Measurements from ENCODE around the gene TREML4. TPM values are rescaled to one million over a fixed set of nuclear protein-coding genes. Genes with fewer than 3 reads are reported as not detected.

TREML4 gene
- total and polyA plus RNA-seq, 10 of the 15 experiments (the other 5 are each of a cell fraction or from before 2014, with no cell fraction given) = not detected

GRCh38 chr6:41200296-41200900, 27.8 kb upstream of the TREML4 start (continued):
- no peak for TF ChIP-seq TCF3 (IDR thresholded peaks at IDR 0.05; ENCODE audit: borderline replicate concordance, insufficient read depth, low read depth, low read length)
- no peak for TF ChIP-seq TARDBP (IDR thresholded peaks at IDR 0.05; ENCODE audit: borderline replicate concordance)
- TF ChIP-seq MAX (IDR thresholded peaks at IDR 0.05; ENCODE audit: low read depth, low read length) = no peak
- peak; percentile 65; the same call in 1 of the 2 replicates for TF ChIP-seq CREB1 (IDR thresholded peaks at IDR 0.05; ENCODE audit: low read depth)
- no peak; a peak in 1 of 4 replicates for TF ChIP-seq BHLHE40 (IDR thresholded peaks at IDR 0.05; ENCODE audit: borderline replicate concordance in 1 of 2, low read depth in 2 of 2, low read length in 1 of 2)
- no peak for TF ChIP-seq MTA3 (IDR thresholded peaks at IDR 0.05; ENCODE audit: borderline replicate concordance, low read length)

GRCh38 chr6:41200901-41201763, 27.0 kb upstream of the TREML4 start, which contains the start of gene TREML2:
TSS of gene TREML2 (minus strand) at chr6:41201149. CDS start at chr6:41201008, 141 bp downstream.
- Histone ChIP-seq H3K4me3 (peak within 1 kb of the TSS; percentile 37), H3K27ac (ENCODE audit: control insufficient read depth, insufficient read depth) (peak within 1 kb of the TSS; percentile 94), H2AFZ (ENCODE audit: control insufficient read depth, low read depth, low read length) (peak within 1 kb of the TSS; percentile 81), H3K79me2 (ENCODE audit: control insufficient read depth, insufficient read depth, low read length) (peaks cover 2% of the 10 kb centered on the region; the same call in 1 of the 2 replicates), H3K9me3 (replicated peaks; ENCODE audit: control insufficient read depth, insufficient read depth, low read length) (no peaks in the 10 kb centered on the region), H3K9ac (ENCODE audit: control insufficient read depth, insufficient read depth, low read length) (peak within 1 kb of the TSS; percentile 76), H3K4me1 (ENCODE audit: control insufficient read depth, insufficient read depth, low read length) (peaks cover 32% of the 10 kb centered on the region), H3K27me3 (replicated peaks in 1 of 2; ENCODE audit: control insufficient read depth in 2 of 2, insufficient read depth in 2 of 2, low read length in 1 of 2) (no peaks in the 10 kb centered on the region), H3K4me2 (ENCODE audit: control insufficient read depth, insufficient read depth) (peak within 1 kb of the TSS; percentile 82), H3K36me3 (ENCODE audit: control insufficient read depth in 2 of 2, insufficient read depth in 2 of 2, low read length in 1 of 2) (no peaks in the 10 kb centered on the region), H4K20me1 (ENCODE audit: control insufficient read depth, insufficient read depth) (no peaks in the 10 kb centered on the region)
- no TSS peak for BruUV-seq (replicated peaks)
- FAIRE-seq (no peak), DNase-seq (ENCODE audit: low read depth, low spot score) (no peak), ATAC-seq (peak; percentile 75)
- WGBS (ENCODE audit: insufficient coverage, insufficient replicate concordance, low lambda C conversion rate, missing lambda C conversion rate) = 23% methylated on average over 12 of the region's 12 CpGs
- SMC1A ChIA-PET (ENCODE audit: uncharacterized antibody, unreplicated experiment) = interaction anchor here (0.6 to 3.5 kb wide), 17 partner anchors 9 to 167 kb away, joined by 3 to 27 read pairs (median 5); no protein-coding TSS in a partner anchor
- intact Hi-C loops (cut with micrococcal nuclease; ENCODE audit: unreplicated experiment) (no loop called here), in situ Hi-C loops (cut with MboI) (no loop called here)
- CTCF ChIA-PET = interaction anchor here (0.9 to 3.2 kb wide), 9 partner anchors 18 to 167 kb away, joined by 3 to 26 read pairs (median 4); partner anchors contain the start of gene NCR2
- POLR2A ChIA-PET = interaction anchor here (1.2 to 2.2 kb wide), 5 partner anchors 87 to 132 kb away, joined by 3 to 11 read pairs (median 4); partner anchors contain the start of genes NFYA and OARD1
- RAD21 ChIA-PET (ENCODE audit: unreplicated experiment) = interaction anchor here (0.6 to 3.2 kb wide), 9 partner anchors 87 to 331 kb away, joined by 3 to 30 read pairs (median 5); partner anchors contain the start of genes NCR2 and TREM1
- TF ChIP-seq MLLT1 (IDR thresholded peaks at IDR 0.05) = peak; percentile 15; the same call in 1 of the 2 replicates
- TF ChIP-seq SRF (IDR thresholded peaks at IDR 0.05; ENCODE audit: low read depth in 2 of 2, low read length in 2 of 2) = peak; percentile 54 to 70; a peak in 1 of 4 replicates
- peak; percentile 78 for TF ChIP-seq SPI1 (IDR thresholded peaks at IDR 0.05; ENCODE audit: borderline replicate concordance, insufficient read depth, low read depth, low read length)
- TF ChIP-seq MTA2 (IDR thresholded peaks at IDR 0.05; ENCODE audit: low read depth) = peak; percentile 55; the same call in 1 of the 2 replicates
- TF ChIP-seq TAF1 (IDR thresholded peaks at IDR 0.05; ENCODE audit: borderline replicate concordance, low read depth, low read length) = 0 out of 2 replicates have a peak, but pooled peaks have one; percentile 13
- no peak for TF ChIP-seq TBL1XR1 (IDR thresholded peaks at IDR 0.05; ENCODE audit: low read depth, low read length)
- TF ChIP-seq EED (IDR thresholded peaks at IDR 0.05; ENCODE audit: low read depth) = peak; percentile 84
- no peak for TF ChIP-seq ZZZ3 (IDR thresholded peaks at IDR 0.05; ENCODE audit: control insufficient read depth, insufficient read length, low read depth)
- 0 out of 2 replicates have a peak, but pooled peaks have one; percentile 17 for TF ChIP-seq HCFC1 (IDR thresholded peaks at IDR 0.05; ENCODE audit: low read length)
- TF ChIP-seq ELK1 (IDR thresholded peaks at IDR 0.05; ENCODE audit: low read depth, low read length) = no peak
